PFSK-1 (cell line): ENCODE measurements around the gene FBLIM1.

Source experiments
- FOXP2 ChIP-seq: optimal IDR thresholded peaks from 2 replicates; pipeline ENCODE3; 2011; ENCODE audit warnings: borderline replicate concordance, control low read depth, inconsistent platforms; ENCODE audit not compliant: insufficient read depth; ENCODE audit errors: extremely low read length, extremely low read depth
- POLR2AphosphoS5 ChIP-seq: IDR thresholded peaks from 2 replicates; pipeline ENCODE4 v1.6.1; 2012; ENCODE audit warnings: low read depth, mild to moderate bottlenecking, control low read depth, low read length, moderate library complexity
- REST ChIP-seq, 2 experiments: IDR thresholded peaks; 2 replicates each; pipeline versions ENCODE4 v1.6.1 to v1.8.0; 2011 to 2012; ENCODE audit warnings: low read depth in 2 of 2, low read length in 2 of 2, control low read depth in 1 of 2, inconsistent platforms in 1 of 2, mild to moderate bottlenecking in 1 of 2, moderate library complexity in 1 of 2; ENCODE audit not compliant: insufficient read depth in 1 of 2
- SIN3A ChIP-seq: IDR thresholded peaks from 2 replicates; pipeline ENCODE4 v1.6.1; 2012; ENCODE audit warnings: mild to moderate bottlenecking, low read length, moderate library complexity, borderline replicate concordance; ENCODE audit not compliant: insufficient read depth
- TAF1 ChIP-seq: IDR thresholded peaks from 2 replicates; pipeline ENCODE4 v1.6.1; 2012; ENCODE audit warnings: low read length, control low read depth, borderline replicate concordance; ENCODE audit not compliant: insufficient read depth

The FBLIM1 gene

GRCh38 chr1:15717418-15718125, 41.0 kb upstream of the FBLIM1 start:
- TF ChIP-seq TAF1, result no peak
- no peak for TF ChIP-seq REST (IDR thresholded peaks at IDR 0.05; ENCODE audit: insufficient read depth in 1 of 2, low read depth in 2 of 2, low read length in 2 of 2)
- TF ChIP-seq FOXP2, result no peak
- no peak for TF ChIP-seq SIN3A
- TF ChIP-seq POLR2AphosphoS5, result no peak

- no peak for TF ChIP-seq TAF1
- no peak for TF ChIP-seq SIN3A
- no peak for TF ChIP-seq POLR2AphosphoS5
- no peak for TF ChIP-seq FOXP2
- TF ChIP-seq REST (IDR thresholded peaks at IDR 0.05; ENCODE audit: insufficient read depth in 1 of 2, low read depth in 2 of 2, low read length in 2 of 2), result no peak
Observed at GRCh38 chr1:15718199-15718601, 40.4 kb upstream of the FBLIM1 start.

- TF ChIP-seq REST (IDR thresholded peaks at IDR 0.05; ENCODE audit: insufficient read depth in 1 of 2, low read depth in 2 of 2, low read length in 2 of 2), result no peak
- no peak for TF ChIP-seq POLR2AphosphoS5
- TF ChIP-seq TAF1, result no peak
- TF ChIP-seq SIN3A, result no peak
- TF ChIP-seq FOXP2, result no peak
Observed at GRCh38 chr1:15719381-15720120, 39.0 kb upstream of the FBLIM1 start.

GRCh38 chr1:15720861-15721260, 37.7 kb upstream of the FBLIM1 start:
- TF ChIP-seq POLR2AphosphoS5 (no peak), REST (IDR thresholded peaks at IDR 0.05; ENCODE audit: insufficient read depth in 1 of 2, low read depth in 2 of 2, low read length in 2 of 2) (no peak), TAF1 (no peak), SIN3A (no peak), FOXP2 (no peak)
